ENCODE results near the gene CPNE8.

The CPNE8 gene

GRCh38 chr12:38666425-38666824 lies 239.0 kb downstream of the CPNE8 start:
- H3K36me3 Mint-ChIP-seq (ENCODE audit: low read depth): peaks cover 5% of the 10 kb centered on the region
- H3K4me3 Mint-ChIP-seq: no peak overlapping the region
- peaks cover 6% of the 10 kb centered on the region for H3K9me3 Mint-ChIP-seq
- H3K27me3 Mint-ChIP-seq (ENCODE audit: low read depth): no peaks in the 10 kb centered on the region
- no peak for TF ChIP-seq CTCF (IDR thresholded peaks at IDR 0.05; ENCODE audit: unreplicated experiment in 3 of 3)
- H3K4me1 Mint-ChIP-seq: peaks cover 8% of the 10 kb centered on the region
- H3K27ac Mint-ChIP-seq: no peak overlapping the region

DNA sequence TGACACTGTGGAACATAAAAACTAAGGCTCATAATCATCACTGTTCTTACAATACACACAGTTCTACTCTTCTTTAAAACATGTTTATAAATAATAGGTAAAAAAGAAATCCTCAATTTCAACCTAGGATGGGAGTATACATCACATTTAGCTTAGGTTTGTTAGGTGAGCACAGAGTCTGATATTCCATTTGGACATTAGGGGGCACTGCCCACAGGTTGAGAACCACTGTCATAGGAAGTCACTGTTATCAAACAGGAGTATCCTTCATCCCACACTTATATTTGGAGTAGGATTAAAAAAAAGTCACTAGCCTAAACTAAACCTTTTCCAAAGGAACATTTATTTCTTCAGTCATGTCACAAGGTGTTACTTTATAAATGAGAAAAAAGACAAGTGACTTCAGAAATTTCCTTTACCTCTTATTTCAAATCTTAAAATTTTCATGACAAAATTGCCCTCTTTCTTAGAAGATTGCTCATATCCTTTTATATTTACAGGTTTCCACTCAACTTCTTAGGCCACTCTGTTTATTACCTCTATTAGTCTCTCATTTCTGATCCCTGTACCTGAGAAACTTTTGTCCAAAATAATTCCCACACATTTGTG lies 240.6 kb downstream of the CPNE8 start:
- no peaks in the 10 kb centered on the region for H3K27me3 Mint-ChIP-seq (ENCODE audit: low read depth)
- peaks cover 7% of the 10 kb centered on the region for H3K4me1 Mint-ChIP-seq
- TF ChIP-seq CTCF (IDR thresholded peaks at IDR 0.05; ENCODE audit: unreplicated experiment in 3 of 3): peak; percentile 45 to 56 (median 47)
- H3K27ac Mint-ChIP-seq: no peak overlapping the region
- no peak overlapping the region for H3K4me3 Mint-ChIP-seq
- peaks cover 6% of the 10 kb centered on the region for H3K9me3 Mint-ChIP-seq
- H3K36me3 Mint-ChIP-seq (ENCODE audit: low read depth): peaks cover 5% of the 10 kb centered on the region

- Mint-ChIP-seq H3K27ac (no peak overlapping the region), H3K36me3 (ENCODE audit: low read depth) (peaks cover 15% of the 10 kb centered on the region), H3K27me3 (ENCODE audit: low read depth) (no peaks in the 10 kb centered on the region), H3K4me3 (no peak overlapping the region), H3K4me1 (no peaks in the 10 kb centered on the region), H3K9me3 (peaks cover 19% of the 10 kb centered on the region)
- no peak for TF ChIP-seq CTCF (IDR thresholded peaks at IDR 0.05; ENCODE audit: unreplicated experiment in 3 of 3)
These were observed 242.6 kb downstream of the CPNE8 start for GRCh38 chr12:38662829-38663228.

GRCh38 chr12:38653650-38654049 lies 251.7 kb downstream of the CPNE8 start:
- no peak overlapping the region for H3K4me3 Mint-ChIP-seq
- H3K27ac Mint-ChIP-seq: peak overlapping the region in 1 of 3 experiments; percentile 22
- H3K9me3 Mint-ChIP-seq: peaks cover 6% of the 10 kb centered on the region
- TF ChIP-seq CTCF (IDR thresholded peaks at IDR 0.05; ENCODE audit: unreplicated experiment in 3 of 3): no peak
- H3K36me3 Mint-ChIP-seq (ENCODE audit: low read depth): peaks cover 4% of the 10 kb centered on the region
- no peaks in the 10 kb centered on the region for H3K27me3 Mint-ChIP-seq (ENCODE audit: low read depth)
- H3K4me1 Mint-ChIP-seq: no peaks in the 10 kb centered on the region

GRCh38 chr12:38648813-38649212 lies 256.6 kb downstream of the CPNE8 start:
- no peaks in the 10 kb centered on the region for H3K36me3 Mint-ChIP-seq (ENCODE audit: low read depth)
- H3K4me1 Mint-ChIP-seq: no peaks in the 10 kb centered on the region
- H3K27me3 Mint-ChIP-seq (ENCODE audit: low read depth): no peaks in the 10 kb centered on the region
- TF ChIP-seq CTCF (IDR thresholded peaks at IDR 0.05; ENCODE audit: unreplicated experiment in 3 of 3): no peak
- no peaks in the 10 kb centered on the region for H3K9me3 Mint-ChIP-seq
- no peak overlapping the region for H3K4me3 Mint-ChIP-seq
- H3K27ac Mint-ChIP-seq: no peak overlapping the region

- Mint-ChIP-seq H3K9me3 (no peaks in the 10 kb centered on the region), H3K36me3 (ENCODE audit: low read depth) (no peaks in the 10 kb centered on the region), H3K4me1 (no peaks in the 10 kb centered on the region), H3K27ac (no peak overlapping the region), H3K4me3 (no peak overlapping the region), H3K27me3 (ENCODE audit: low read depth) (no peaks in the 10 kb centered on the region)
- no peak for TF ChIP-seq CTCF (IDR thresholded peaks at IDR 0.05; ENCODE audit: unreplicated experiment in 3 of 3)
These were observed 259.2 kb downstream of the CPNE8 start for GRCh38 chr12:38646146-38646545.
